ENCODE data around the gene NPIPB8. TPM values are rescaled to one million over a fixed set of nuclear protein-coding genes. Genes with fewer than 3 reads are reported as not detected.
A peak's percentile ranks its signal among the peaks of the same experiment; 100 is the strongest.

NPIPB8 gene
- total and polyA plus RNA-seq, 2 of the 13 experiments (the other 11 are each of a cell fraction or from before 2014, with no cell fraction given), result 0.49 to 2.3 TPM

- TF ChIP-seq ZBTB33 (CRISPR knock-in tag; IDR thresholded peaks at IDR 0.05) (no peak), CREM (IDR thresholded peaks at IDR 0.05) (no peak), CREM (CRISPR knock-in tag; IDR thresholded peaks at IDR 0.05) (no peak), ZNF546 (CRISPR knock-in tag; conservative IDR thresholded peaks at IDR 0.05) (no peak), HNF1B (CRISPR knock-in tag; IDR thresholded peaks at IDR 0.05) (no peak), ZNF709 (CRISPR knock-in tag; IDR thresholded peaks at IDR 0.05) (no peak; the same call in 1 of the 2 replicates), NFYB (CRISPR knock-in tag; IDR thresholded peaks at IDR 0.05) (peak; percentile 71), MYPOP (CRISPR knock-in tag; IDR thresholded peaks at IDR 0.05) (peak; percentile 67), GLI4 (CRISPR knock-in tag; IDR thresholded peaks at IDR 0.05; ENCODE audit: borderline replicate concordance) (no peak), ZNF362 (CRISPR knock-in tag; IDR thresholded peaks at IDR 0.05; ENCODE audit: borderline replicate concordance) (peak; percentile 87), CREBL2 (CRISPR knock-in tag; IDR thresholded peaks at IDR 0.05; ENCODE audit: borderline replicate concordance) (no peak), RARG (CRISPR knock-in tag; IDR thresholded peaks at IDR 0.05; ENCODE audit: low read depth) (no peak), DPF2 (CRISPR knock-in tag; IDR thresholded peaks at IDR 0.05; ENCODE audit: borderline replicate concordance, low read depth) (peak; percentile 21), ZNF790 (CRISPR knock-in tag; IDR thresholded peaks at IDR 0.05; ENCODE audit: borderline replicate concordance) (no peak), ELF3 (CRISPR knock-in tag; IDR thresholded peaks at IDR 0.05) (peak; percentile 72), CENPT (CRISPR knock-in tag; IDR thresholded peaks at IDR 0.05; ENCODE audit: low read depth) (no peak), SSRP1 (CRISPR knock-in tag; IDR thresholded peaks at IDR 0.05) (no peak; the same call in 1 of the 2 replicates), ZBTB46 (CRISPR knock-in tag; IDR thresholded peaks at IDR 0.05; ENCODE audit: borderline replicate concordance) (no peak), RAD21 (CRISPR knock-in tag; IDR thresholded peaks at IDR 0.05) (peak; percentile 21; the same call in 1 of the 2 replicates), MAFG (CRISPR knock-in tag; IDR thresholded peaks at IDR 0.05) (no peak; the same call in 1 of the 2 replicates), ZNF839 (CRISPR knock-in tag; IDR thresholded peaks at IDR 0.05; ENCODE audit: borderline replicate concordance) (peak; percentile 54; the same call in 1 of the 2 replicates)
Observed at GRCh38 chr16:28609631-28610594, 28.0 kb upstream of the NPIPB8 start, which contains the start of gene SULT1A1 (continued).

All from HepG2 (cell line).